GM18511 (cell line): ENCODE data around the gene ARL2BP.

Source experiments
- ATAC-seq: cut with Tn5 transposase; IDR thresholded peaks from one replicate; pipeline ENCODE4 v1.9.1; 2021; ENCODE audit warnings: mild to moderate bottlenecking, moderate library complexity; ENCODE audit not compliant: unreplicated experiment

The ARL2BP gene

GRCh38 chr16:57235128-57236021 lies 9.7 kb upstream of the ARL2BP start:
- peak; percentile 48 for ATAC-seq

- no peak for ATAC-seq
These were observed 9.1 kb upstream of the ARL2BP start for GRCh38 chr16:57236022-57236350.

GRCh38 chr16:57238682-57239081 lies 6.4 kb upstream of the ARL2BP start:
- ATAC-seq = no peak

GRCh38 chr16:57239107-57239506 lies 6.0 kb upstream of the ARL2BP start:
- ATAC-seq = no peak

- ATAC-seq = no peak
These were observed 4.2 kb upstream of the ARL2BP start for GRCh38 chr16:57240851-57241250.

GRCh38 chr16:57242650-57243049 lies 2.4 kb upstream of the ARL2BP start:
- ATAC-seq = no peak

- peak; percentile 44 for ATAC-seq
These were observed 644 bp upstream of the ARL2BP start for GRCh38 chr16:57244463-57244766.

- ATAC-seq = peak; percentile 29
These were observed 534 bp downstream of the ARL2BP start for GRCh38 chr16:57245472-57246113.

- ATAC-seq = no peak
These were observed 6.3 kb downstream of the ARL2BP start for GRCh38 chr16:57251352-57251751.

- ATAC-seq = no peak
These were observed 7.2 kb downstream of the ARL2BP start for GRCh38 chr16:57252148-57252721.

GRCh38 chr16:57253466-57253865 lies 8.4 kb downstream of the ARL2BP start:
- ATAC-seq = no peak

- ATAC-seq = no peak
These were observed 10.8 kb downstream of the ARL2BP start for GRCh38 chr16:57255686-57256415.

- no peak for ATAC-seq
These were observed 11.7 kb downstream of the ARL2BP start for GRCh38 chr16:57256601-57257395.

- no peak for ATAC-seq
These were observed 12.5 kb downstream of the ARL2BP start for GRCh38 chr16:57257455-57258070.

- ATAC-seq = no peak
These were observed 13.3 kb downstream of the ARL2BP start for GRCh38 chr16:57258226-57258909.

- ATAC-seq = no peak
These were observed 13.9 kb downstream of the ARL2BP start for GRCh38 chr16:57258910-57259475.

- no peak for ATAC-seq
These were observed 15.4 kb downstream of the ARL2BP start for GRCh38 chr16:57260294-57260929.

GRCh38 chr16:57261806-57262205 lies 16.7 kb downstream of the ARL2BP start:
- ATAC-seq = no peak
